DND-41 (cell line): ENCODE measurements around the gene NDUFS7.

ENCODE experiments used
- ATAC-seq: fragments of 200-7000 bp; cut with Tn5 transposase; 3 replicates; pipeline ENCODE4 v1.9.1; 2021; ENCODE audit warnings: low read depth; ENCODE audit not compliant: insufficient read depth
- DNase-seq: peaks from one replicate; pipeline ENCODE4 v3.0.0-alpha.2; 2020
- H2AFZ ChIP-seq: 2 replicates; pipeline ENCODE4 v1.6.0; 2012; ENCODE audit warnings: low read depth, low read length
- H3K27ac ChIP-seq: 2 replicates; pipeline ENCODE4 v1.5.1; 2012; ENCODE audit warnings: low read length, inconsistent platforms
- H3K27me3 ChIP-seq: fragments of 200-600 bp; sonication (generic); 2 replicates; pipeline ENCODE4 v1.6.0; 2012; ENCODE audit warnings: low read length, mild to moderate bottlenecking, inconsistent platforms; ENCODE audit not compliant: insufficient read depth, poor library complexity
- H3K36me3 ChIP-seq: 2 replicates; pipeline ENCODE4 v1.5.1; 2012; ENCODE audit warnings: low read length, inconsistent platforms; ENCODE audit not compliant: insufficient read depth
- H3K4me1 ChIP-seq: 2 replicates; pipeline ENCODE4 v1.5.1; 2012; ENCODE audit warnings: mild to moderate bottlenecking, low read length; ENCODE audit not compliant: insufficient read depth
- H3K4me2 ChIP-seq: 2 replicates; pipeline ENCODE4 v1.6.0; 2012; ENCODE audit warnings: mild to moderate bottlenecking, moderate library complexity, low read length, inconsistent platforms; ENCODE audit not compliant: insufficient read depth
- H3K4me3 ChIP-seq, 2 experiments: fragments of 200-600 bp in 1 of 2; shearing (Covaris generic) in 1 of 2; 2 replicates each; pipeline ENCODE4 v1.5.1; 2012 to 2016; ENCODE audit warnings: inconsistent platforms in 2 of 2, low read length in 2 of 2, mild to moderate bottlenecking in 2 of 2, low read depth in 1 of 2, moderate library complexity in 1 of 2
- H3K79me2 ChIP-seq: 2 replicates; pipeline ENCODE4 v1.6.0; 2012; ENCODE audit warnings: low read length, inconsistent platforms; ENCODE audit not compliant: insufficient read depth
- H3K9ac ChIP-seq: 2 replicates; pipeline ENCODE4 v1.6.0; 2012; ENCODE audit warnings: low read depth, mild to moderate bottlenecking, inconsistent platforms, low read length, moderate library complexity
- H3K9me3 ChIP-seq: 2 replicates; pipeline ENCODE4 v1.5.1; 2012; ENCODE audit warnings: low read length, moderate library complexity, mild to moderate bottlenecking, inconsistent platforms; ENCODE audit not compliant: insufficient read depth, severe bottlenecking
- H4K20me1 ChIP-seq: 2 replicates; pipeline ENCODE4 v1.6.0; 2012; ENCODE audit warnings: low read length; ENCODE audit not compliant: insufficient read depth
- CTCF ChIP-seq: IDR thresholded peaks from 2 replicates; pipeline ENCODE4 v1.5.1; 2012; ENCODE audit warnings: borderline replicate concordance, low read length, moderate library complexity, mild to moderate bottlenecking; ENCODE audit not compliant: poor library complexity, severe bottlenecking; ENCODE audit errors: extremely low read depth
- EZH2 ChIP-seq: IDR thresholded peaks from 3 replicates; pipeline ENCODE4 v1.6.1; 2012; ENCODE audit warnings: borderline replicate concordance, low read depth, mild to moderate bottlenecking, moderate library complexity, low read length, inconsistent platforms; ENCODE audit not compliant: severe bottlenecking

NDUFS7 gene

DNA sequence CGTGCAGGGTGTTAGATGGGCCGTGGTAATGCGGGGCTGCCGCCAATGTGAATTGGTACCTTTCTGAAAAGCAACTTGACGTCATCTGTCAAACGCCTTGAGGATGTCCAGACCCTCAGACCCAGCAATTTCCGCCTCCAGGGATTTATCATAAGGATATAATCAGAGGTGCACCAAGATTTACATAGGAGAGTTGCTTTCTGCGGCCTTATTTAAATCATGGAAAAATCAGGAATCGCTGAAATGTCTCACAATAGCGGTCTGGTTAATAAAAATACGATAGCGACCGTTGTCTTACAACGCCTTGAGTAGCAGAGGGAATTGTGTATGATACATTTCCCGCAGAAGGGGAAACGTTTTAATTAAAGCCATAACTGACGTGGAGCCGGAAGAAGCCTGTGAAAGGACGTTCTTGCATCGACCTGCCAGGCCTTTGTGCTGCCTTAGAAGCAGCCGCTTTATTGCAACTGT, 32.3 kb upstream of the NDUFS7 start:
- Histone ChIP-seq H3K27ac (no peak overlapping the region), H3K4me1 (peaks cover 23% of the 10 kb centered on the region), H3K4me2 (no peak overlapping the region), H4K20me1 (no peaks in the 10 kb centered on the region), H2AFZ (no peak overlapping the region), H3K9ac (no peak overlapping the region), H3K79me2 (peaks cover 19% of the 10 kb centered on the region), H3K36me3 (peaks cover 4% of the 10 kb centered on the region; the same call in 1 of the 2 replicates), H3K27me3 (no peaks in the 10 kb centered on the region), H3K9me3 (no peaks in the 10 kb centered on the region), H3K4me3 (no peak overlapping the region)
- TF ChIP-seq EZH2 = no peak
- TF ChIP-seq CTCF = no peak
- ATAC-seq (no peak), DNase-seq (no peak)

DNA sequence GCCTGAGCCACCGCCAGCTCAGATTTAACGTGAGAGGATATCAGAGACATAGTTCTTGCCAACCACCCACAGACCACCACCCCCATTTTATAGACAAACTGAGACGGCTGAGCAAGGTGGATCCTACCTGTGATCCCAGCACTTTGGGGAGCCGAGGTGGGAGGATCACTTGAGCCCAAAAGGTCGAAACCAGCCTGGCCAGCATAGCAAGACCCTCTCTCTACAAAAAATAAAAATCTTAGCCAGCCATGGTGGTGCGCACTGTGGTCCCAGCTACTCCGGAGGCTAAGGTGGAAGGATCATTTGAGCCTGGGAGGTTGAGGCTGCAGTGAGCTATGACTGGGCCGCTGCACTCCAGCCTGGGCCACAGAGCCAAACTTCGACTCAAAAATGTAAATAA, 30.6 kb upstream of the NDUFS7 start:
- no peak for DNase-seq
- no peak overlapping the region for H3K4me2 ChIP-seq
- TF ChIP-seq EZH2 (no peak), CTCF (no peak)

DNA sequence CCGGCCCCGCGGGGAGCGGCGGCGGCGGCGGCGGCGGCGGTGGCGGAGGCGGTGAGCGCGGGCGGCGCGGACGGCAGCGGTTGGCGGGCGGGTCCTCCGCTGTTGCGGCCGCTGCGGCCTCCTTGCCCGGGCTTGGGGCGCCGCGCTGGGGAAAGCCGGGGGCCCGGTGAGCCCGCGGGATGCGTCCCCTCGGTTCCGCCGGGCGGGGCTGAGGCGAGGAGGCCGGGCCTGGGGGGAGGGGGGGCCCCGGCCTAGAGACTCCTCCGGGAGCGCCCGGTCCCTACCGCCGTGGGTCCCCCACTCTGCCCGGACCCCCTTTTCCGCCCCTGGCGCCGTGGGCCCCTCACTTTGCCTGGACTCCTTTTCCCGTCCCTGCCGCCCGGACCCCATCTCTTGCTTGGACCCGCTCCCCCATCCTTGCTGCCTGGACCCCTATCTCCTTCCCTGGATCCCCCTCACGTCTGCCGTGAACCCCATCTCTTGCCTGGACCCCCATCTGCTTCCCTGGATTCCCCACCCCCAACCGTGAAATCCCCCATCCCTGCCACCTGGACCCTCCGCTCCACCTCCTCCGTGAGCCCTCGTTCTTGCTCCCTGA, 28.6 kb upstream of the NDUFS7 start:
- DNase-seq (no peak), ATAC-seq (peak; percentile 44)
- TF ChIP-seq CTCF = no peak
- TF ChIP-seq EZH2 = no peak
- peak overlapping the region; percentile 84 to 90; a peak in 3 of 4 replicates for H3K4me3 ChIP-seq
- peak overlapping the region; percentile 97 for H3K9ac ChIP-seq
- H3K36me3 ChIP-seq = peaks cover 40% of the 10 kb centered on the region
- H3K4me1 ChIP-seq = peaks cover 34% of the 10 kb centered on the region
- H3K9me3 ChIP-seq = no peaks in the 10 kb centered on the region
- H4K20me1 ChIP-seq = no peaks in the 10 kb centered on the region; the same call in 1 of the 2 replicates
- peak overlapping the region; percentile 74 for H3K27ac ChIP-seq
- peak overlapping the region; percentile 88 for H3K4me2 ChIP-seq
- peak overlapping the region; percentile 62 for H2AFZ ChIP-seq
- H3K79me2 ChIP-seq = peaks cover 33% of the 10 kb centered on the region
- H3K27me3 ChIP-seq = no peaks in the 10 kb centered on the region

More for the DNA sequence above, 30.6 kb upstream of the NDUFS7 start:
- no peak overlapping the region for H2AFZ ChIP-seq
- H3K4me3 ChIP-seq = no peak overlapping the region
- H4K20me1 ChIP-seq = no peaks in the 10 kb centered on the region
- no peak overlapping the region for H3K27ac ChIP-seq
- no peaks in the 10 kb centered on the region for H3K27me3 ChIP-seq
- H3K9ac ChIP-seq = no peak overlapping the region
- peaks cover 21% of the 10 kb centered on the region for H3K36me3 ChIP-seq
- peaks cover 29% of the 10 kb centered on the region for H3K79me2 ChIP-seq
- H3K9me3 ChIP-seq = no peaks in the 10 kb centered on the region
- ATAC-seq = no peak
- peaks cover 34% of the 10 kb centered on the region for H3K4me1 ChIP-seq
